ENCODE data around the gene CAMKMT. TPM values are rescaled to one million over a fixed set of nuclear protein-coding genes. Genes with fewer than 3 reads are reported as not detected.
"Not testable (repeated sequence)": the region's sequence is repeated elsewhere in the genome, so short reads cannot be mapped to it uniquely, and the experiment has no call there.

The CAMKMT gene
- polyA plus RNA-seq, 3 donors: 4.7 to 7.8 (median 7.0) TPM

- no peak overlapping the region for H3K4me3 Mint-ChIP-seq
- Histone ChIP-seq H3K79me2 (ENCODE audit: insufficient read depth, low read length) (no peaks in the 10 kb centered on the region), H3K9ac (ENCODE audit: insufficient read depth, low read length, poor library complexity, severe bottlenecking) (no peak overlapping the region), H3K9me3 (replicated peaks in 1 of 2; ENCODE audit: control insufficient read depth in 1 of 2, insufficient read depth in 1 of 2, low read length in 2 of 2) (no peaks in the 10 kb centered on the region), H3K36me3 (replicated peaks in 1 of 2; ENCODE audit: control insufficient read depth in 1 of 2, insufficient read depth in 2 of 2, low read length in 2 of 2) (no peaks in the 10 kb centered on the region), H3K4me3 (replicated peaks in 1 of 3; ENCODE audit: low read depth in 2 of 3, low read length in 3 of 3) (no peak overlapping the region), H3K27ac (ENCODE audit: low read depth in 1 of 2, low read length in 2 of 2) (no peak overlapping the region), H2AFZ (ENCODE audit: insufficient read depth, low read depth, low read length, poor library complexity, severe bottlenecking) (no peak overlapping the region), H3K27me3 (ENCODE audit: control insufficient read depth in 2 of 2, insufficient read depth in 2 of 2, low read length in 2 of 2) (no peaks in the 10 kb centered on the region), H4K20me1 (ENCODE audit: insufficient read depth, low read length) (no peaks in the 10 kb centered on the region), H3K4me2 (replicated peaks; ENCODE audit: extremely low read depth, low read length, poor library complexity, severe bottlenecking) (no peak overlapping the region), H3K4me1 (ENCODE audit: control insufficient read depth in 1 of 2, insufficient read depth in 2 of 2, low read length in 2 of 2) (no peaks in the 10 kb centered on the region)
- no CpG with 5 or more reads among the region's 2 CpGs for WGBS (ENCODE audit: insufficient coverage)
- intact Hi-C loops (cut with micrococcal nuclease): no loop called here
- peaks cover 0 to 7% (median 0%) of the 10 kb centered on the region in 3 donors for H3K27me3 Mint-ChIP-seq (ENCODE audit: low read depth in 3 of 3)
- H3K9me3 Mint-ChIP-seq: peaks cover 0 to 3% (median 0%) of the 10 kb centered on the region in 7 donors
- no peak for DNase-seq
- TF ChIP-seq CTCF (IDR thresholded peaks at IDR 0.05): no peak
- no peaks in the 10 kb centered on the region for H3K4me1 Mint-ChIP-seq
- H3K36me3 Mint-ChIP-seq: no peaks in the 10 kb centered on the region
- no peak overlapping the region for H3K27ac Mint-ChIP-seq
Measured at GRCh38 chr2:44498551-44498950, 136.8 kb downstream of the CAMKMT start.

GRCh38 chr2:44505664-44506063, 143.9 kb downstream of the CAMKMT start:
- H3K27me3 Mint-ChIP-seq (ENCODE audit: low read depth in 3 of 3); H3K9ac ChIP-seq (ENCODE audit: insufficient read depth, low read length, poor library complexity, severe bottlenecking); H3K27ac Mint-ChIP-seq; H3K36me3 ChIP-seq (replicated peaks in 1 of 2; ENCODE audit: control insufficient read depth in 1 of 2, insufficient read depth in 2 of 2, low read length in 2 of 2); H4K20me1 ChIP-seq (ENCODE audit: insufficient read depth, low read length); H3K9me3 ChIP-seq (replicated peaks in 1 of 2; ENCODE audit: control insufficient read depth in 1 of 2, insufficient read depth in 1 of 2, low read length in 2 of 2); H3K4me1 ChIP-seq (ENCODE audit: control insufficient read depth in 1 of 2, insufficient read depth in 2 of 2, low read length in 2 of 2); DNase-seq; H3K27ac ChIP-seq (ENCODE audit: low read depth in 1 of 2, low read length in 2 of 2); H3K36me3 Mint-ChIP-seq; H3K4me3 Mint-ChIP-seq; H3K79me2 ChIP-seq (ENCODE audit: insufficient read depth, low read length); H3K4me1 Mint-ChIP-seq; H3K27me3 ChIP-seq (ENCODE audit: control insufficient read depth in 2 of 2, insufficient read depth in 2 of 2, low read length in 2 of 2); H2AFZ ChIP-seq (ENCODE audit: insufficient read depth, low read depth, low read length, poor library complexity, severe bottlenecking); H3K4me2 ChIP-seq (replicated peaks; ENCODE audit: extremely low read depth, low read length, poor library complexity, severe bottlenecking); H3K4me3 ChIP-seq (replicated peaks in 1 of 3; ENCODE audit: low read depth in 2 of 3, low read length in 3 of 3); H3K9me3 Mint-ChIP-seq; intact Hi-C loops (cut with micrococcal nuclease): not testable (repeated sequence)
- 100% methylated on average over 2 of the region's 7 CpGs for WGBS (ENCODE audit: insufficient coverage)
